Astrocyte (in vitro differentiated cells and primary cell): Measurements from ENCODE around the gene PARD3B.

Source experiments
- CTCF ChIP-seq: IDR thresholded peaks from 2 replicates; pipeline ENCODE4 v1.5.1; 2011; ENCODE audit warnings: low read depth, mild to moderate bottlenecking, inconsistent platforms, low read length, moderate library complexity; ENCODE audit not compliant: insufficient read depth
- EZH2 ChIP-seq: IDR thresholded peaks from 2 replicates; pipeline ENCODE4 v1.6.1; 2012; ENCODE audit warnings: mild to moderate bottlenecking, low read length, inconsistent platforms; ENCODE audit not compliant: insufficient read depth

GRCh38 chr2:205002390-205002789 is 457.1 kb downstream of the PARD3B start:
- no peak for TF ChIP-seq CTCF
- no peak for TF ChIP-seq EZH2
